Iris pigment epithelial cell (primary cell): Measurements from ENCODE around the gene KLF15.

Experiments
- DNase-seq: peaks from one replicate; pipeline ENCODE4 v3.0.0-alpha.2; 2011; ENCODE audit warnings: low read depth

The KLF15 gene

DNA sequence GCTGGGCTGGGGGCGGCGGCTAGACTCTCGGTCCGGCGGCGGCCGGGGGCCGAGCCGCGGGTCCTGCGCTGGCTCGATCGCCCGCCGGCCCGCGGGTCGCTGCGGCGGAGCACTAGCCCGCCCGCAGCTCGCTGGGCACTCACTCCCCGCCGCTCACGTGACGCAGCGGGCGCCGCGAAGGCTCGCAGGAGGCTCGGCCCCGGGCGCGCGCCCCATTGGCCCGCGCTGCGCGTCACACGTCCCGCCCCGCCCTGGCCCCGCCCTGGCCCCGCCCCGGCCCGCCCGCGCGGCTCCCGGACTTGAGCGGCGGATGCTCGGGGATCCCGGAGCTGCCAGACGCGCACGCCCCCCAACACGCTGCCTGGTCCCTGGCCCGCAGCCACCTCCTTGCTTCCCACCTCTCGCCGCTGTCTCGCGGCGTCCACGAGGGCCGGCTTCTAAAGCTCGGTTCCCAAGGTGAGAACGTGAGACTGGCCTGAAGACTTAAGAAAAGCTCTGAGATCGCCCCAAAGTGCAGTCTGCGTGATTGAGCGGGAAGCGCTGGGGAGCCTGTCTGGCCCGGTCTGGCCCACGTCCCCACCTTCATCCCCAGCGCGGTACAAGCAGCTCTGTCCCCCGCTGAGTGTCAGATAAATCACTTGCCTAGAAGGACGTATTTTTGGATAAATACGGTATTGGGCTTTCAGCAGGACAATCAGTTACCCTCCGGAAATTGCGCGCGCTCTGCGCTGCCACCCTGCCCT, at the start of gene KLF15:
KLF15 (minus strand) TSS at position 114 of the 743 bp plus-strand sequence. CDS start 4,486 bp downstream, outside the sequence.
- peak; percentile 82 for DNase-seq

DNA sequence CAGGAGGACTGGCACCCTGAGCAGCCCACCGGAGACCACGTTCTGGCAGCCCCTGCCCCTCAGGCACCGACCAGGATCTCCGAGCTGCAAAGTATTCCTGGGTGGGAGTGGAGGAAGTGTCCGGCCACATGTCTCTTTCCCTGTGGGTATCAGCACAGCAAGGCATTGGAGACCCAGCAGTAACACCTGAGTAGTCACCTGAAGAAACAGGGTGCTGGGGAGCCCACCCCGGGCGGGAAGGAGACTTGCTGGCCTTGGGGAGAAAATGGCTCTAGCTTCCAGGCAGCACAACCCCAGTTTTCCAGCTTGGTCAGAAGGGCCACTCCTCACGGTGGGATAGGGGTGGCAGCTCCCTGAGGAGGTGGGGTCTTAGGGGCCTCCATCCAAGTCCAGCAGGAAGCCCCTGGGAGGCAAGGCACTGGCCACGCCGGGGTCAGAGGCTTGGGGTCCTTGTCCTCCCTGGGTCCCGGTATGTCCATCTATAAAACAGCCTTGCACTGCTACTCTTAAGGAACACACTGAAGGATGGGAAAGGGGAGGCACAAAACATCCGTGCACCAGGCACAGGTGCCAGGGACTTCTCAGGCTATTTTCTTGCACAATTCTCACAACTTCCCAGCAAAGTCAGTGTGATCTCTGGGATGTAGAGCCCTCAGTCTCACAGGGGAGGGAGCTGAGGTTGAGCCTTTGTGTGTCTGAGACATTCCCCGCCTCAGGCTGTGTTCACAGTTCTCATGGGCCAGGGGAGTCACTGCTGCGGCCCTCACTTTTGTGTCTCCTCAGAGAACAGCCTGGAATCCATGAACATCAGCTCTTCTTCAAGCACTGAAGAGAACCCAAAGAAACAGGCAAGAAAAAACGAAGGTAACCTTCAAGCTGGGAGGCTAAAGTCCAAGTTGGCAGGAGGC, 49.4 kb upstream of the KLF15 start:
- DNase-seq, result no peak

DNA sequence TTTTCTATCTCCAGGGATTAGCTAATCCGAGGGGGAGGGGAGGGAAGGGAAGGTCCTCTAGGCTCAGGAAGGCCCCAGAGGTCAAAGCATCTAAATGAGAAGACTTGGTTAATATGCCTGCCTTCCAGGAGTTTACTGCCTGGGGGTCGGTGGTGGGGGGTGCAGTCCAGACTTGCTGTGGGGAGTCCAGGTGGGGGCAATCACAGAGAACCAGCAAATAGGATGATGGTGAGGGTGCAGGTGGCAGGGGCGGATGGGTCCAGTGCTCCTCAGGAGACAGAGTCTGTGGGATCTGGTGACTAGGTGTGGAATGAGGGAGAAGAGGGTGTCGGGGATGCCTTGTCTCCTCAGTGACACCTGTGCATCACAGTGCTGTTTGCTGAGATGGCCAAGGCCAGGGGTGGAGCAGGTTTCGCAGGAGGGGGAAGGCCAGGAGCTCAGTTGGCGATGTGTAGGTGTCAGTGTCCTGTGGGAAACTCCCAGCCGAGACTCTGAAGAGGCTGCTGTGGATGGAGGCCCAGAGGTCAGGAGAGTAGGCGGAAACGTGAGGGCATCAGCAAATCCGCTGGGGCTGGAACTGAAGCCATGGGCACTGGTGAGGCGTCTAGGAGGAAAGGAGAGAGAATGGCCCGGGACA, 45.6 kb upstream of the KLF15 start:
- no peak for DNase-seq

DNA sequence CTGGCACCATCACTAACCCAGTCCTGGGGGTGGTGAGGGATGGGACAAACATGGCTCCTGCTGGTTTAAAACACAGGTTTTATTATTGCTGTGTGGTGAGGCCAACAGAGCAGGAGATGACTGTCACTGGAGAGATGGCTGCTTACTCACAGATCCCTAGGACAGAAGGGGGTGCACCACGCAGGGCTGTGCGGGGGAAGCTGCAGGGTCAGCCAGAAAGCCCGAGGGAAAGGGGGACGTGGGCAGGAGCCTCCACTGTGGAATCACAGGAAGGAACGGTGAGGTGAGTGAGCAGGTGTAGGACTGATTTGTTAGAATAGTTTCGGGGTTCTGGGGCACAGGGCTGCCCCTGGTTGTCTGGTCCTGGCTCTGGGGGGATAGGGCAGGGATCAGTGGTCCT, 45.0 kb upstream of the KLF15 start:
- DNase-seq, result no peak

DNA sequence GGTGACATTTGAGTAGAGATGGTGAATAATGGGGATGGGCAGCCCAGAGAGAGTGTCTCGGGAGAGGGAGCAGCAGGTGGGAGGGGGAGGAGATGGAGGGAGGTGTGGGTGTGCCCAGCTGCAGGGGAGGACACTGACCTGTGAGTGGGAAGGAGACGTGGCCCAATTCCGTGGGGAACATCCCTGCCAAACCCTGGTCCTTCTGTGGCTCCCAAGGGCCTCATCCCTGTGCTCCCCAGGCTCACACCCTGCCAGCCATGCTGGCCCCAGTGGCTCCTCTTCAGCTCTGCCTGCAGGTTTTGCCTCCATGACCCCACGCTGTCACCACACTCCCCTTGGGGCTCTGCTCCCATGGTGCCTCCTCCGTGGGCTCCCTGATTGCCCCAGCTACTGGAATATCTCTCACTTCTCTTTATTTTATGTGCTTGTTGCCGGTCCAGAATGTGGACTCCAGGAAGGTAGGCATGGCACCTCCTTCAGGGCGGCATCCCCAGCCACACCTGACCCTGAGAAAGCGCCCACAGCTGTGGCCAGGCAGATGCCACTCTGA, 44.5 kb upstream of the KLF15 start:
- DNase-seq, result no peak

DNA sequence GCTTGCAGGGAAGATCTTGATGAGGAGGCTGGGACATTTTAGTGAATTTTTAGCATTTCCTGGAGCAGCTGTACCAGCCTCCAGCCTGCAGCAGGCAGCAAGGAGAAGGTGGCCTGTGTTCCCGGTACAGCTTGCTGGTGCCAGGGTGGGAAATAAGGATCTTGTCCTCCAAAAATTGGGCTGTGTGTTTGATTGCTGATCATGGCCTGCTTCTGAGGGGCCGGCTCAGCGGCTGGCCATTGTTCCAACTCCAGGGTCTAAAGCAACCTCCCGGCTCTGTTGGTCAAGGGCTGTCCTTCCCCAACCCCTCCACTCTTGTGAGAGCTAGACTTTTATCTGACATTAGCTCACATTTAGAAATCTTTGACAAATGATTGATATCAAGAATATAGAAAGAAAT, 42.5 kb upstream of the KLF15 start:
- no peak for DNase-seq

DNA sequence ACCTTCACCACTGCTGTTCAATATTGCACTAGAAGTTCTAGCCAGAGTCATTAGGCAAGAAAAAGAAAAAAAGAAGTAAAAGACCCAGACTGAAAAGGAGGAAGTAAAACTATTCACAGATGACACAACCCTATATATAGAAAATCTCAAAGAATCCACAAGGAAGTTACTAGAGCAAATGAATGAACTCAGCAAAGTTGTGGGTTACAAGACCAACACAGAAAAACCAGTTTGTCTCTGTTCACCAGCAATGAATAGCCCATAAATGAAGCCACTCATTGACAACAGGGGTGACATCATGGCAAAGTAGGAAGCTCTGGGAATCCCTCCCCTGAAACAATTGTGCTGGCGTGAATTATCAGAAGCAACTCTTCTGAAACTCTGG, 42.1 kb upstream of the KLF15 start:
- DNase-seq, result no peak

DNA sequence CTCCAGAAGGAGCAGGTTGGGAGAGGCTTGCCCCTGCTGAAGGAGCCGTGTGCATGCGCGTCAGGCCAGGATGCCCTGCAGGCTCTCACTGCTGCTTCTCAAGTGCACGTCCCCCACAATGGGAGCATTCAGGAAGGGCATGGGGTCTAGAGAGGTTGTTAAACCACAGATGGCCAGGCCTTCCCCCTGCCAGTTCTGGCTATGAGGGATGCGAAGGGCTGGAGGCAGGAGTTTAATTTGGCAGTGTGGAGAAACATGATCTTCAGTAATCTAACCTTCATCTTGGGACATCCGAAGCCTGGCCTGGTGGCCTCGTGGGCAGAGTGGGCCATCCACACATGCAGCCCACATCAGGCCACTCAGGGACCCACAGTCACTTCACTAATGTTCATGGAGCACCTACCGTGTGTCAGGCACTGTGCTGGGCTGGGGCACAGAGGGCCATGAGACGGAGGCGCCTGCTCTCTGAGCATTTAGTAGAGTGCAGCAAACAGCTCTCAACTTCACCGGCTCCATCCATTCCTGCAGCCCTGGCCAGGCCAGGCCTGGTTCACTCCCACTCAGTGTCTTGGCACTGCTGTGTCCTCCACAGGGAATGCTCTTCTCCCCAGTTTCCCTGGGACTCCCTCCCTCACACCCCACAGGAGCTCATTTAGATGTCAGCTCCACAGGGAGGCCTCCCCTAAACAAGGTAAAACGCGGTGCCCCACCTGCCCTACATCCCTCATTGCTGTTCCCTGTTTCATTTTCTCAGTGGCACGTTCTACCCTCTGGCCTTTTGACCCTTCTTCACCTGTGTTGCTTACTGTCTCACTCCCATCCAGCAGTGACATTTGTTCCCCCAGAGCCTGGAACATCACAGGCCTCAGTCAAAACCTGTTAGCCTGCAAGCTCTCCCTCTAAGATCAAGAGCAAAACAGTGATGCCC, 41.5 kb upstream of the KLF15 start:
- no peak for DNase-seq

DNA sequence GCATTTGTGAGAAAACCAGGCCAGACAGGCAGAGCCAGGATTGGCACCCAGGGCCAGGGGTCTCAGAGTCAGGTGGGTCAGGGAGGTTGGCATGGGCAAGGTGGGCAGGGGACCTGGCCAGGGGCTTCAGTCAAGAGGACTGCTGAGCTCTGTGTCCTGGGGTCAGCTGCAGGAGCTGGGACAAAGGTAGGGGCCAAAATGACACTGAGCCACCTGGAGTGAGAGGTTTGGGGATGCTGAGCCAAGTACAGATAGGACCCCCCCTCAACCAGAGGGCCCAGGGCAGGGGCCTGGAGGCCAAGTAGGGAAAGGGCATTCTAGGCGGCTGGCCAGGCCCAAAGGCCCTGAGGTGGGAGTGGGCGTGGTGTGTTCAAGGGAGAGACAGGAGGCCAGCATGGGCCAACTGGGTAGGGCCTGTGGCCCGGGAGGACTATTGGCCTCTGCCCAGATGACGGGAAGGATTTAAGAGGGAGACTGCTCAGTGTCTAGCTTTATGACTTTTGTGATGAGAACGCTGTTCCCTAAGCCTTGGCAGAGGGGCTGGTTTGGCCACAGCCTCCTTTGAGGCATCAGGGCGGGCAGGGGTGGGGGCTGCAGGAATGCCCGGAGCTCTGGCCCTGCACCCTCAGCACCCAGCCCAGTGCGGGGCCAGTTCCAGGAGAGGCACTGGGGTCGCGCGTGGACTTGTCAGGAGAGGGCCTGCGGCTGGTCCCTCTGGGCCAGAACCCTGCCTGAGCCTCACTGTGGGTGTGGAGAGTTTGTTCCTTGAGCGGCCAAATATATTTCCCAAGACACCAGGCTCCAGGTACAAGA, 40.6 kb upstream of the KLF15 start:
- no peak for DNase-seq

DNA sequence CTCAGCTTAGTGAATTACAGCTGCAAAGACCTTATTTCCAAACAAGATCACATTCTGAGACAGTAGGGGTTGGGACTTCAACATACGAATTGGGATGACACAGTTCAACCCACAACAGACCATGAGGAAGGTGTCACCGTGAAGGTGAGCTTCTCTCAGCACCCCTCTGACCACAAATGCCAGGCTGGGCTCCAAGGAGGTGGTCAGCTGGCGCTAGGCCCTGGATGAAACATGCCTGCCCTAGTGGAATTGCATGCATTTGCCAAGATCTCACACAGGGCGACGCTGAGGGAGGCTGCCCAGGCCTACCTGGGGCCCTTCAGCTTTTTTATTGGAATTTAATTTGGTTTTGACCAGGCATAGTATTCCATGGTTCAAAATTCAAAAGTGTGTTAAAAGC, 39.3 kb upstream of the KLF15 start:
- DNase-seq, result no peak

DNA sequence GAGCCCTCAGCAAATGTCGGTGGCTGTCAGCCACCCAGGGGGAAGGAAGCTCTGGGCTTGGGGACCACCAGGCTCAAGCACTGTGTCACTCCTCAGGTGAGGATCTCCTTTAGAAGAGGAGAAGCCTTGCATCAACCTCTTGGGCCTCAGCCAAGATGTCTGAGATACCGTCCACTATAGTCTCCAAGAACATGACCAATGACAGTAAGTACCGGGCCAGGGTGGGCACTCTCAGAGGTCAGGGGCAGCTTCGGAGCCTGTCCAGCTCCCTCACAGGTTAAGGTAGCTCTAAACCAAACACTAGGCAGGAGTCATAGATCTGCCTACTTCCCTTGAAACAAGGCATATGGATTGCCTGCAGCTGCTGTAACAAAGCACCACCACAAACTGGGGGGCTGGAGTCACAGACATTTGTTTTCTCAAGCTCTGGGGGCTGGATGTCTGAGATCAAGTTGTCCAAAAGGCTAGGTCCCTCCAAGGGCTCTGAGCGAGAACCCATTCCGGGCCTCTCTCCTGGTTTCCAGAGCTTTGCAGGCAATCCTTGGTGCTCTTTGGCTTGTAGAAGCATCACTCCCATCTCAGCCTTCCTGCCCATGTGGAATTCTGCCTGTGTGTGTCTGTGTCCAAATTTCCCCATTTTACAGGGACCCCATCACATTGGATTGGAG, 38.8 kb upstream of the KLF15 start:
- DNase-seq, result no peak

DNA sequence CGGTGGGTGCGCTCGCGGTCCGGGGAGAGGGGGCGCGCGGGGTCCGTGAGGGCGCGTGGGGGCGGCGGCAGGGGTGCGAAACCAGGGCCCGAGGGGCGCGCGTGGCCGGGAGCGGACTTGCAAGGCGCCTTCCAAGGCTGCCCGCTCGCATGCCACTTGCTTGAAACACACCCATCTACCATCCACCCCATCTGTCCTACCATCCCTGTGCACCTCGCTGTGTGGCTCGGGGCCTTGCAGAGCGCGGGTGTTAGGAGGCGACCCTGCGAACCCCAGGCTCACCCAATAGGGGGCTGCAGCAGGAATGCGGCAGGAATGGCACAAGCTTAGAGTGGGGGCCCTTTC, 37.7 kb upstream of the KLF15 start:
- DNase-seq, result no peak

DNA sequence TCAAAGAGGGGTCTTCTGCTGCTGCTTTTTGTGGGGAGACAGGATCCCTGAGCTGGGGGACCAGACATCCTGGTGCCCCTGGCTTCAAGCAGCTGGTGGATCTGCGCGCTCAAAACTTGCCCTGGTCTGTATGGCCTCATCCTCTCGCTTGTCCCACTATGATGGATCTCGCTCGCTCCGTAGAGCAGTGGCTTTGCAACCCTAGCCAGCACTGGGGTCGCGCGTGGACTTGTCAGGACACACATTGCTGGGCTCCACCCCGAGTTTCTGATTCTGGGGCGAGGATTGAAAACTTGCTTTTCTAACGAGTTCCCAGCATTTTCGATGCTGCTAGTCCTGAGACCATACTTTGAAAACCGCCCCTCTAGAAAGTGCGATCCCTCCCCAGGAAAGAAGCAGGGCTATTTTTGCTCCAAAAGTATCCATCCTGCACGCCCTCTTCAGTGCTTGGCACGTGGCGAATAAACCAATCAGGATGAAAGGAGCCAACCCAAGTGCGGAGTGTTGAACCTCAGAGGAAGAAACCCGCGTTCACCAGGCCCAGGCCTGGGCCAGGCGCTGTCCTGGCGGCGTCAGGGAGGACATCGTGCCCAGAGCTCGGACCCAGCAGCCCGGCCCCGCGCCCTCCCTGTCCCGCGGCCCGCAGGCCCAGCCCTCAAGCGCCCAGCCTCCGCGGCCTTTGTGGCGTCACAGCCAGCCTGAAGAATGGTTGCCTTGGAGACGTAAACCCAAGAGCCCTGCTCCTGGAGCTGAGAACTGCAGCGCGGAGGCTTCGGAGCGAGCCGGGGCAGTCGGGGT, 37.2 kb upstream of the KLF15 start, which contains the start of gene CFAP100:
CFAP100 (plus strand) TSS at position 731 of the 798 bp plus-strand sequence. CDS start 1,092 bp downstream, outside the sequence.
- DNase-seq, result peak; percentile 38

DNA sequence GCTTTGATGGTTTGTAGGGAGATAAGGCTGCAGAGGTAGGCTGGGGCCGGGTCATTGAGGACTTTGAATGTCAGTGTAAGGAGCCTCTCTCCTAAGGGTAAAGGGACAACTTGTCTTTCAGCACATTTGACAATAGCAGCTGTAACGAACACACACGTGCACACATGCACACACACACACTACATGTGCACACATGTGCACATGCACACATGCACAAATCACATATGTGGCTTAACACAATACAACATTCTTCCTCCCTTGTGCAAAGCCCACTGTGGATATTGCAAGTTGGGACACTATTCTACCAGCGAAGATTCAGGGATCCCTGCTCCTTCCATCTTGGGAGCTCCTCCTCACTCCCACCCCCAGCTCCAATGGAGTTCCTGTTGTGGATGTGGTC, 36.4 kb upstream of the KLF15 start:
- no peak for DNase-seq

DNA sequence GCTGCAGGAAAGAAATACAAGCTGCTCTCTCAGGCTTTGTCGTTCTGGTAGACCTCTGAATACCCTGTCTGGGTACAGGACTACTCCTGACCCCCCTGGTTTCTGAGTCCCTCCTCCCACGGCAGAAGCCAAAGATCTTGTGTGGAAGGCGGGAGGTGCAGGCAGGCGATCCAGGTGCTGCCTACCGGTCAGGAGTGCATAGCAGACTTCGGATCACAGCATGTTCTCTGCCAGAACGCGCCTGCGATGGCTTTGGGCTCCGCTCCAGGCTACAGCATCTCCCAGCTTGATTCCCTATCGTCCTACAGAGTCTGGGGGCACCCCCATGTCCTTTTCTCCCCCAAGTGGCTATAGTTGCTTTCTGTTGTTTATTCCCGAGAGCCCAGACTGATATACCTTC, 35.0 kb upstream of the KLF15 start:
- no peak for DNase-seq

DNA sequence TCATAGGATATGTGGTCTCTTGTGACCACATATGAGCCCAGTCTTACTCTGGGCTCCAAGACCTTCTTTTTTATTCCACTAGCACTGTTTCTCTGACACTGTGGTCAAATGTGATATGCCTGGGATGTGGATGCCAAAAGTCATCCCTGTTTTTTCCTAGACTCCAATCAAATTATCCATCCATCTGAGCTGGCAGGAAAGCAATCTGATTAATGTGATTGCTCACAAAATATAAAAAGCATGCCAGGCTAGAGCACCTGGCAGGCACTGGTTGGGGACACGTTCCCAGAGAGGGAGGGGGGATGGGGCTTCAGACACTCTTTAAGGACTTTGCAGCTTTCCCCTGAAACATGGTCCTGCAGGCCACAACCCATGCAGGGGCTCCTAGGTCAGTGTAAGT, 34.4 kb upstream of the KLF15 start:
- DNase-seq, result no peak

DNA sequence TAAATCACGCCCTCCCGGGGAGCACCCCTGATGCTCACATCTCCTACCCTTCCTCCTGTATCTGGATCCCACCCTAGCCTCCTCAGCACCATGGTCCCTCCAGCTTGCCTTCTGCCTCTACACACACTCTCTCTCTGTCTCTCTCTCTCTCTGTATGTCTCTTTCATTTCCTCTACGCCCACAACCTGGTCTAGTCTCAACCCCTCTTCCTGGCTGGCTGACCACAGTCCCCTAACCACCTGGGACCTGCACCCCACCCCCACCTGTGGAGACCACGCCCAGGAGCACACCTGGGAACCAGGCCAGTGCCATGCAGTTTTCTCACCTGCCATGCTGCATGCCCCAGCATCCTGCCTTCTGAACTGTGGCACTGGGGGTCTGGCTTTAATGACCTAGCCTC, 33.5 kb upstream of the KLF15 start:
- no peak for DNase-seq

DNA sequence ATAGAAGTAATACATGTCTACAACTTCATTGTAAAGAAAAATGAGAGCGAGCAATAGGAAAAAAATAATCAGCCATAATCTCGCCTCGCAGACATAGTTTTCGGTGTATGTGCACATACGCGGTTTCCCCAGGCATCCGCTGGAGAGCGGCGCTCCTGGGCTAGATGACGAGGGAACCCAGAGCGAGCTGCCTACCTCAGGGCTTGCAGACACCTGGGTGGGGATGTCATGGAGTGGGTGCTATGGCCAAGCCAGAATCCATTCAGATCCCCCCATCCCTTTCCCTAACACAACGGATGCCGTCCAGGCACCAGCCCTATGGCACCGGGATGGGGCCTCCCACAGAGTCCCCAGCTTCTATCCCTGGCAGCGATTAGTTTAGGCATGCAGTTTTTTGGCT, 33.0 kb upstream of the KLF15 start:
- no peak for DNase-seq

DNA sequence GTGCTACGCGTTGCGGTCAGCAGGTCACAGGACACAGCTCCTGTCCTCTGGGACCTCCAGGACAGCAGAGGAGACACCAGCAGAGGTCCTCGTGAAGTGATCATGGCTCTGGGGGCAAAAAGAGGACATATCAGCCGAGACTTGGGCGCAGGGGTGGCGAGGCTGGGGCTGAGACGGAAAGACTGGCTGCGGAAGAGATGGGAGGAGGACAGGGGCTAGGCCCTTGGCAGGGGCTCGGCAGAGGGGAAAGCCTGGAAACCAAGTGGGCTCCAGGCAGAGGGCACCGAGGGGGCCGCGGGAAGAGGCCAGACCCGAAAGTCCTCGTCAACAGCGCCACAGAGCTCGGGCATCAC, 32.6 kb upstream of the KLF15 start:
- DNase-seq, result no peak
